Astrocyte (in vitro differentiated cells and primary cell): ENCODE measurements around the gene CNTNAP2.

ENCODE experiments used
- EZH2 ChIP-seq: IDR thresholded peaks from 2 replicates; pipeline ENCODE4 v1.6.1; 2012; ENCODE audit warnings: mild to moderate bottlenecking, low read length, inconsistent platforms; ENCODE audit not compliant: insufficient read depth
- TF ChIP-seq, protein P1 (sequence below): IDR thresholded peaks from 2 replicates; pipeline ENCODE4 v1.5.1; 2011; ENCODE audit warnings: low read depth, mild to moderate bottlenecking, inconsistent platforms, low read length, moderate library complexity; ENCODE audit not compliant: insufficient read depth

DNA sequence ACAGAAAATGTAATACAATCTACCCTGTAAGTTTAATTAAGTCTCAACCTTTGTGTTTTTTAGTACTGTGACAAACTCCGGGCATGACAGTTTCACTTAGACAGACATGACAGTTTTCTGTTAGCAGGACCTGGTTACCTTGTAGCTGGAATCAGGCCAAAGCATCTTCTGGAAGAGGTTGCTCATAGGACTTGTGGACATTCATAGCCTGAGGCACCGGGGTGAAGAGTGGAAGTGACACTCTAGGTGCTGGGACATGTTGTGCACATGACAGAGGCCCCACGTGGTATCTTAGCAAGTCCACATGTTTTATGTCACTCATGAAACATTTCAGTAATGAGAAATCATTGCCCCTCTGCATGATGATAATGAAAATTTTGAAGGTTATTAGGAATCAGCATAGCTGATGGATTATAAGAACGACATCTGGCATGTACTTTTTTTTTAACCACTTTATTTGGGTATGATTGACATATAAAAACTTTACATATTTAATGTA, 441.4 kb downstream of the CNTNAP2 start:
- TF ChIP-seq, protein P1, sequence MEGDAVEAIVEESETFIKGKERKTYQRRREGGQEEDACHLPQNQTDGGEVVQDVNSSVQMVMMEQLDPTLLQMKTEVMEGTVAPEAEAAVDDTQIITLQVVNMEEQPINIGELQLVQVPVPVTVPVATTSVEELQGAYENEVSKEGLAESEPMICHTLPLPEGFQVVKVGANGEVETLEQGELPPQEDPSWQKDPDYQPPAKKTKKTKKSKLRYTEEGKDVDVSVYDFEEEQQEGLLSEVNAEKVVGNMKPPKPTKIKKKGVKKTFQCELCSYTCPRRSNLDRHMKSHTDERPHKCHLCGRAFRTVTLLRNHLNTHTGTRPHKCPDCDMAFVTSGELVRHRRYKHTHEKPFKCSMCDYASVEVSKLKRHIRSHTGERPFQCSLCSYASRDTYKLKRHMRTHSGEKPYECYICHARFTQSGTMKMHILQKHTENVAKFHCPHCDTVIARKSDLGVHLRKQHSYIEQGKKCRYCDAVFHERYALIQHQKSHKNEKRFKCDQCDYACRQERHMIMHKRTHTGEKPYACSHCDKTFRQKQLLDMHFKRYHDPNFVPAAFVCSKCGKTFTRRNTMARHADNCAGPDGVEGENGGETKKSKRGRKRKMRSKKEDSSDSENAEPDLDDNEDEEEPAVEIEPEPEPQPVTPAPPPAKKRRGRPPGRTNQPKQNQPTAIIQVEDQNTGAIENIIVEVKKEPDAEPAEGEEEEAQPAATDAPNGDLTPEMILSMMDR, result no peak
- no peak for TF ChIP-seq EZH2
